ENCODE measurements around the gene DCTN2. TPM values are rescaled to one million over a fixed set of nuclear protein-coding genes. Genes with fewer than 3 reads are reported as not detected.
"Not testable (repeated sequence)": the region's sequence is repeated elsewhere in the genome, so short reads cannot be mapped to it uniquely, and the experiment has no call there.

DCTN2 gene
- total RNA-seq, 1 experiment from 2014 or later, result 93.8 TPM

DNA sequence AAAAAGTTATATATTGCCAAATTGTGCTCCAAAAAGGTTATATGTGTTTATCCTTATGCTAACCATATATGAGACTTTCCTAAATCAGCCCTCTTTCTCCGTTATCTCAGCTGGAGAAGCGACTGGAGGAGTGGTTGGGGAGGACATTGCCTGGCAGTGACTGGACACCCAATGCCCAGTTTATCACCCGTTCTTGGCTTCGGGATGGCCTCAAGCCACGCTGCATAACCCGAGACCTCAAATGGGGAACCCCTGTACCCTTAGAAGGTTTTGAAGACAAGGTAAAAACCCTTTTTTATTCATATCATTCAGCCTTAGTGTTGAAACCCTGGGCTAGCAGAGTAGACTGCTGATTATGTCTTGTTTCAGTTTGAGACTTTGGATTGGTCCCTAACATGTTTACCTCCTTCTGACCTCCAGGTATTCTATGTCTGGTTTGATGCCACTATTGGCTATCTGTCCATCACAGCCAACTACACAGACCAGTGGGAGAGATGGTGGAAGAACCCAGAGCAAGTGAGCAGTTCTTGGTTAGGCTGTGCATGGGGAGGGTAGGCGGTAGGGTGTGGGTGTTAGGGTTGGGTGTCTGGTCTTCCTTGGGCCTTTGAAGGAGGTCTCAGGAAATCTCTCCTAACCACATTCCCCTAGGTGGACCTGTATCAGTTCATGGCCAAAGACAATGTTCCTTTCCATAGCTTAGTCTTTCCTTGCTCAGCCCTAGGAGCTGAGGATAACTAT lies 35.2 kb downstream of the DCTN2 start:
- in situ Hi-C loops (cut with HindIII; ENCODE audit: low pct_unique_long_range_greater_than_20kb, low sequenced_read_pairs), result no loop called here
- no peak for DNase-seq (ENCODE audit: low read depth, low spot score)

DNA sequence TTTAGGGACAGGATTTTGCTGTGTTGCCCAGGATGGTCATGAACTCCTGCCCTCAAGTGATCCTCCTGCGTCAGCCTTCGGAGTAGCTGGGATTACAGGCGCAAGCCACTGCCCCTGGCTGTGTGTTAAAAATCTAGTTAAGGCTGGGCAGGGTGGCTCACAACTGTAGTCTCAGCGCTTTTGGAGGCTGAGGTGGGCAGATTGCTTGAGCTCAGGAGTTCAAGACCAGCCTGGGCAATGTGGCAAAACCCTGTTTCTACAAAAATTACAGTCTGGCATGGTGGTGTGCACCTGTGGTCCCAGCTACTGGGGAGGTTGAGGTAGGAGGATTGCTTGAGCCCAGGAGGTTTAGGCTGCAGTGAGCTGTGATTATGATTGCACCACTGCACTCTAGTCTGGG lies 35.8 kb downstream of the DCTN2 start:
- no peak for DNase-seq (ENCODE audit: low read depth, low spot score)
- in situ Hi-C loops (cut with HindIII; ENCODE audit: low pct_unique_long_range_greater_than_20kb, low sequenced_read_pairs), result no loop called here

DNA sequence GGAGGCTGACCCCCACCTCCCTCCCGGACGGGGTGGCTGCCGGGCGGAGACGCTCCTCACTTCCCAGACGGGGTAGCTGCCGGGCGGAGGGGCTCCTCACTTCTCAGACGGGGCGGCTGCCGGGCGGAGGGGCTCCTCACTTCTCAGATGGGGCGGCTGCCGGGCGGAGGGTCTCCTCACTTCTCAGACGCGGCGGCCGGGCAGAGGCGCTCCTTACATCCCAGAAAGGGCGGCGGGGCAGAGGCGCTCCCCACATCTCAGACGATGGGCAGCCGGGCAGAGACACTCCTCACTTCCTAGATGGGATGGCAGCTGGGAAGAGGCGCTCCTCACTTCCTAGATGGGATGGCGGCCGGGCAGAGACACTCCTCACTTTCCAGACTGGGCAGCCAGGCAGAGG lies 39.2 kb downstream of the DCTN2 start:
- in situ Hi-C loops (cut with HindIII; ENCODE audit: low pct_unique_long_range_greater_than_20kb, low sequenced_read_pairs), result not testable (repeated sequence)

DNA sequence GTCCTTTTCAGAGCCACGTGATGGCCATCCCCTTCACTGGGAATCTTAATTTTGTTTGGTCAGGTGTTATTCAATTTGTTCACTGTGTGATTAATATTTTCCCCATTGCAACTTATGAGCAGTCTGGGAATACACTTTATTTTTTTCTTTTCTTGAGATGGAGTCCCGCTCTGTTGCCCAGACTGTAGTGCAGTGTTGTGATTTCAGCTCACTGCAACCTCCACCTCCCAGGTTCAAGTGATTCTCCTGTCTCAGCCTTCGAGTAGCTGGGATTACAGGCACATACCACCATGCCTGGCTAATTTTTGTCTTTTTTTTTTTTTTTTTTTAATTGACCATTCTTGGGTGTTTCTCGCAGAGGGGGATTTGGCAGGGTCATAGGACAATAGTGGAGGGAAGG lies 40.5 kb downstream of the DCTN2 start:
- DNase-seq (ENCODE audit: low read depth, low spot score); in situ Hi-C loops (cut with HindIII; ENCODE audit: low pct_unique_long_range_greater_than_20kb, low sequenced_read_pairs): not testable (repeated sequence)

More for the DNA sequence above, 39.2 kb downstream of the DCTN2 start:
- not testable (repeated sequence) for DNase-seq (ENCODE audit: low read depth, low spot score)

DNA sequence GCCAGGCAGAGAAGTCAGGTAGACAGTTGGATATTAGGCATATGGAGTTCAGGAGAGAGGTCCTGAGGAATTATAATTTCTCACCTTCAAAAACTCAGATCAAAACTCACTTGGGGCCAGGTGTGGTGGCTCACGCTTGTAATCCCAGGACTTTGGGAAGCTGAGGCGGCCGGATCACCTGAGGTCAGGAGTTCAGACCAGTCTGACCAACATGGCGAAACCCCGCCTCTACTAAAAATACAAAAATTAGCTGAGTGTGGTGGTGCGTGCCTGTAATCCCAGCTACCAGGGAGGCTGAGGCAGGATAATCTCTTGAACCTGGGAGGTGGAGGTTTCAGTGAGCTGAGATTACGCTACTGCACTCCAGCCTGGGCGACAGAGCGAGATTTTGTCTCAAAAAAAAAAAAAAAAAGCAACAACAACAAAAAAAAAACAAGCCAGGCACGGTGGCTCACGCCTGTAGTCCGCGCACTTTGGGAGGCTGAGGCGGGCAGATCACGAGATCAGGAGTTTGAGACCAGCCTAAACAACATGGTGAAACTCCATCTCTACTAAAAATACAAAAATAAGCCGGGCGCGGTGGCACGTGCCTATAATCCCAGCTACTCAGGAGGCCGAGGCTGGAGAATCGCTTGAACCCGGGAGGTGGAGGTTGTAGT lies 44.6 kb downstream of the DCTN2 start:
- DNase-seq (ENCODE audit: low read depth, low spot score); in situ Hi-C loops (cut with HindIII; ENCODE audit: low pct_unique_long_range_greater_than_20kb, low sequenced_read_pairs): not testable (repeated sequence)

DNA sequence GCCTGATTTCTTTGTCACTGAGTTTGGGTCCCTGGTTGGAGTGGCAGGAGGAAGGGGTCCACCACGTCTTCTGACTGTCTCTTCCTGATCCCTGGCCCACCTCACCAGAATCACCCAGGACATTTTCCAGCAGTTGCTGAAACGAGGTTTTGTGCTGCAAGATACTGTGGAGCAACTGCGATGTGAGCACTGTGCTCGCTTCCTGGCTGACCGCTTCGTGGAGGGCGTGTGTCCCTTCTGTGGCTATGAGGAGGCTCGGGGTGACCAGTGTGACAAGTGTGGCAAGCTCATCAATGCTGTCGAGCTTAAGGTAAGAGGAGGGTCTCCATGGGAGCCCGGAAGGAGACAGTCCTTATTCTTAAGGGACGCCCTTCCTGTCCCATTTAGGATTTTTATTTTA lies 46.8 kb downstream of the DCTN2 start:
- DNase-seq (ENCODE audit: low read depth, low spot score), result no peak
- in situ Hi-C loops (cut with HindIII; ENCODE audit: low pct_unique_long_range_greater_than_20kb, low sequenced_read_pairs), result no loop called here

DNA sequence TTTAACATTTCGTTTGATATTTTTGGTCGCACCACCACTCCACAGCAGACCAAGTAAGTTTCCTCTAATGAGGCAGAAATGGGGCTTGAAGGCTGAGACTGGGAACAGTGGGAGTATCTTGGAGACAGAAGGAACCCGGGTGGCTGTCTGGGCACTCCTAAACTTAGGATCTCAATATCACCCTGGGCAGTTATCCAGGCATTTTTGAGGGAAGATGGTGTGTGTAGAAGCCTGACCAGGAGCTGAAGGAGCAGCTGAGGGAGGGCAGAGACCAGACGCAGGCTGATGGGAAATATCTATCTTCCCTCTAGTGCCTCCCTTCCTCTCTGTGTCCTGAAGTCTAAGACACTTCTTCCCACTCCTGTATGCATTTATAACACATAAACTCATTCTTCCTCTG lies 48.4 kb downstream of the DCTN2 start:
- DNase-seq (ENCODE audit: low read depth, low spot score), result no peak
- in situ Hi-C loops (cut with HindIII; ENCODE audit: low pct_unique_long_range_greater_than_20kb, low sequenced_read_pairs), result no loop called here

DNA sequence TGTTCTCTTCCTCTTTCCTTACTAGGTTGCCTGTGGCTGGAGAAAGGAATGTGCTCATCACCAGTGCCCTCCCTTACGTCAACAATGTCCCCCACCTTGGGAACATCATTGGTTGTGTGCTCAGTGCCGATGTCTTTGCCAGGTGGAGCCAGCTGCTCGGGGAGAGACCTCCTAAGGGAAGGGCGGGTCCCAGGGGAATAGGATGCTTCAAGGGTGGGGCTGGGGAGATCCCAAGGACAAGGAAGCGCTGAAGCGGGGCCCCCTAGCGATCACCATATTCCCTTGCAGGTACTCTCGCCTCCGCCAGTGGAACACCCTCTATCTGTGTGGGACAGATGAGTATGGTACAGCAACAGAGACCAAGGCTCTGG lies 48.9 kb downstream of the DCTN2 start:
- peak; percentile 51 for DNase-seq (ENCODE audit: low read depth, low spot score)
- in situ Hi-C loops (cut with HindIII; ENCODE audit: low pct_unique_long_range_greater_than_20kb, low sequenced_read_pairs), result no loop called here

DNA sequence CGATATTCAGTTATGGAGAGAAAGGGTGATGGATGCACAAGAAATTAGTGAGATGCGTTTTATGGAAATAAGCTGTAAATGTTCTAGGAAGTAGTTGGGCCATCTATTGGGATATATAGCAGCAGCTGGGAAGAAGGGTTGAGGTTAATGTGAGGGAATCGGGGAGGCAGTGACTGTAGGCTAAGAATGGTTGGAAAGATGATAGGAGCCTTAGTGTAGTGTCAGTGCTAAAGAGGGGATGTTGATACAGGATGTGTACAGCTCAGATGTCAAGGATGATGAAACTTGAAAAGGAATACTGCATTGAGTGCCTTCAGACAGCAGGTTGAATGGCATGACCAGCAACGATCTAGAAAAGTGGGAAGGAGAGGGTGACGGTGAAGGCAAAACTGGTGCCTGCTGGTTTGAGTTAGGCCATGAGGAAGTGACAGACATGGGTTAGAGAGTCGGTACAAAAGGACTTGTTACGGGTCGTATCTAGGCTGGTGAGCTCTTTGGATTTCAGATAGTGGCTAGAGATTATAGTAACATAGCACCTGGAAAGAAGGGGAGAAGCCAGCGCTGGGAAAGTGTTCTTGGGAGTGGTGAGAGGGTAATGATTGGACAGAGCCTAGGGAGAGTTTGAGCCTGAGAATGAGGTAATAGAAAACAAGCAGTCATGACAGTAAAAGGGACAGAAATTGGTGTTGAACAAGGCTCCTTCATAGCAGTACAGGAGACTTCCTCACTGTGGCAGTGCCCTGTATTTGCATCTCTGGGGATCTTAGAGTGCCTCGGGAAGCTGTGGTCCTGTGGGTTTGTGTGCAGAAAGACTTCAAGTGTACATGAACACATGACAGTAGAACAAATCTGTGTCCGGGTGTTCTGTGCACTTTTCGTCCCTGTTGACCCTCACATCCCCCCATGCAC lies 49.5 kb downstream of the DCTN2 start:
- no peak for DNase-seq (ENCODE audit: low read depth, low spot score)
- in situ Hi-C loops (cut with HindIII; ENCODE audit: low pct_unique_long_range_greater_than_20kb, low sequenced_read_pairs), result no loop called here

DNA sequence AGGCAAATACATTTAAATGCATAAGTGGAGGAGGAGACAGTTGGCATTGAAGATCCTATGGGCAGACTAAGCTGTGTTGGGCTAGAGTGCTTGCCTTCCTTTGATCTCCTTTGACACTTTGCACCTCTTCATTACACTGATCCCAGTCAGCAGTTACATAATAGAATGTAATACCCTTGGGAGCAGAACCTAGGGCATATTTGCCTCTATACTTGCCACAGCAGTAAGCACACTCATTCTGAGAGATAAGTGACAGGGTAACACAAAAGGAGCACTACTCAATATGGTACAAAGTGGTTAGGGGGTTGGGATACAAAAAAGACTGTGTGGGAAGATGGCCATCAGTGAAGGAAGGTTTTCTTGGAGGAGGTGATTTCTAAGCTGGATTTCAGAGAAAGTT lies 50.2 kb downstream of the DCTN2 start:
- in situ Hi-C loops (cut with HindIII; ENCODE audit: low pct_unique_long_range_greater_than_20kb, low sequenced_read_pairs), result no loop called here
- no peak for DNase-seq (ENCODE audit: low read depth, low spot score)

DNA sequence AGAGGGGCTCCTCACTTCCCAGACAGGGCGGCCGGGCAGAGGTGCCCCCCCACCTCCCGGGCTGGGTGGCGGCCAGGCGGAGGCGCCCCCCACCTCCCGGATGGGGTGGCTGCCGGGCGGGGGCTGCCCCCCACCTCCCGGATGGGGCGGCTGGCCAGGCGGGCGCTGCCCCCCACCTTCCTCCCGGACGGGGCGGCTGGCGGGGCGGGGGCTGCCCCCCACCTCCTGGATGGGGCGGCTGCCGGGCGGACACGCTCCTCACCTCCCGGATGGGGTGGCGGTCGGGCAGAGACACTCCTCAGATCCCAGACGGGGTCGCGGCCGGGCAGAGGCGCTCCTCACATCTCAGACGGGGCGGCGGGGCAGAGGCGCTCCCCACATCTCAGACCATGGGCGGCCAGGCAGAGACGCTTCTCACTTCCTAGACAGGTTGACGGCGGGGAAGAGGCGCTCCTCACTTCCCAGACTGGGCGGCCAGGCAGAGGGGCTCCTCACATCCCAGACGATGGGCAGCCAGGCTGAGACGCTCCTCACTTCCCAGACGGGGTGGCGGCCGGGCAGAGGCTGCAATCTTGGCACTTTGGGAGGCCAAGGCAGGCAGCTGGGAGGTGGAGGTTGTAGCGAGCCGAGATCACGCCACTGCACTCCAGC lies 51.8 kb downstream of the DCTN2 start:
- DNase-seq (ENCODE audit: low read depth, low spot score); in situ Hi-C loops (cut with HindIII; ENCODE audit: low pct_unique_long_range_greater_than_20kb, low sequenced_read_pairs): not testable (repeated sequence)

DNA sequence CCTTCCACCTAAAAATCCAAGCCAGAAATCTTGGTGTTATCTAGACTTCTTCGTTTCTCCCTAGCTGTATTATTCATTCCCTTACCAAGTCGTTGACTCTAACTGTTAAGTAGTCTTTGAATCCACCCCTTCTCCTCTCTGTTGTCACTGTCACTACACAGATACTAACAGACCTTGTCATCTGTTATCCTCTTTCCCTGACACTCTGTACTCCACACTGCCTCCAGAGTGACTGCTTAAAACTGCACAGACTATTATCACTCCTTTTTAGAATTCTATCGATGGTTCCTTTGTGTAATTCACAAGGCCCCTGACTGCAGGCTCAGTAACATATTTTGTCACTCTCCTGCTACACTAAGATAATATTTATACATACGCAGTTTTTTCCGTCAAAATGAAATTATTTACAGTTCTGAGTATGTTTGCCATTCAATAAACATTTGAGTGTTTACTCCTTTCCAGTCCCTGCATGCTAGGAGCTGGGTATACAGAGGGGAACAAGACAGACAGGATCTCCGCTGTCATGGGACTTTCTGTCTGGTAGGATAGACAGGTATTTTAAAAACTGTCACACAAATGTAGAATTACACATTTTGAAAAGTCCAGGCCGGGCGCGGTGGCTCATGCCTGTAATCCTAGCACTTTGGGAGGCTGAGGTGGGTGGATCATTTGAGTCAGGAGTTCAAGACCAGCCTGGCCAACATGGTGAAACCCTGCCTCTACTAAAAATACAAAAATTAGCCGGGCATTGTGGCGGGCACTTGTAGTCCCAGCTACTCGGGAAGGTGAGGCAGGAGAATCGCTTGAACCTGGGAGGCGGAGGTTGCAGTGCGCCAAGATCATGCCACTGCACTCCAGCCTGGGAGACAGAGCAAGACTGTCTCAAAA lies 55.4 kb downstream of the DCTN2 start:
- DNase-seq (ENCODE audit: low read depth, low spot score), result peak; percentile 50
- in situ Hi-C loops (cut with HindIII; ENCODE audit: low pct_unique_long_range_greater_than_20kb, low sequenced_read_pairs), result no loop called here

DNA sequence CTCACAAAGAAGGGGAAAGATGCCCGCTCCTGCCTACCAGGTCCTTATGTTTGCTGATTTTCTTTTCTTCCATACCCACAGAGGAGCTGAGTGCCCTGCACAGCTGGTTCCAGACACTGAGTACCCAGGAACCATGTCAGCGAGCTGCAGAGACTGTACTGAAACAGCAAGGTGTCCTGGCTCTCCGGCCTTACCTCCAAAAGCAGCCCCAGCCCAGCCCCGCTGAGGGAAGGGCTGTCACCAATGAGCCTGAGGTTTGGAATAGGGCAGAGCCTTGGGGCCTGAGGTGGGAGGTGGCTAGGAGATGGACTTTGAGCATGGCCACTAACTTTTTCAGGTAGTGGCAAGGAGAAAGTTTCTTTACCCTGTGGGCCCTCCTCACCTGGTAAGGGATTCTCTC lies 56.9 kb downstream of the DCTN2 start:
- in situ Hi-C loops (cut with HindIII; ENCODE audit: low pct_unique_long_range_greater_than_20kb, low sequenced_read_pairs), result no loop called here
- DNase-seq (ENCODE audit: low read depth, low spot score), result no peak

DNA sequence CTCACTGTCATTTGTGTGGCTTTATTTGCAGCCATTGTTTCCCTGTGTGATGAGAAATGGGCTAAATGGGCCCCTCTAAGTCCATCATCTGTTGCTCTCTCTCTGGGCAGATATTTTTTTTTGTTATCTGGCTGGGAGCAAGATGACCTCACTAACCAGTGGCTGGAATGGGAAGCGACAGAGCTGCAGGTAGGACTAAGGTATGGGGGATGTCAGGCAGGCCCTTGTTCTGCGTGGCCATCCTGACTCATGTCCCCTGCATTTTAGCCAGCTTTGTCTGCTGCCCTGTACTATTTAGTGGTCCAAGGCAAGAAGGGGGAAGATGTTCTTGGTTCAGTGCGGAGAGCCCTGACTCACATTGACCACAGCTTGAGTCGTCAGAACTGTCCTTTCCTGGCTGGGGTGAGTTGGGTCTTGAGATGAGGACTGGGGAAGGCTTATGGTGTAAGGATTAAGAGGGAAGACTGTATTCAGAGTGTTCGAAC lies 57.8 kb downstream of the DCTN2 start:
- in situ Hi-C loops (cut with HindIII; ENCODE audit: low pct_unique_long_range_greater_than_20kb, low sequenced_read_pairs), result no loop called here

DNA sequence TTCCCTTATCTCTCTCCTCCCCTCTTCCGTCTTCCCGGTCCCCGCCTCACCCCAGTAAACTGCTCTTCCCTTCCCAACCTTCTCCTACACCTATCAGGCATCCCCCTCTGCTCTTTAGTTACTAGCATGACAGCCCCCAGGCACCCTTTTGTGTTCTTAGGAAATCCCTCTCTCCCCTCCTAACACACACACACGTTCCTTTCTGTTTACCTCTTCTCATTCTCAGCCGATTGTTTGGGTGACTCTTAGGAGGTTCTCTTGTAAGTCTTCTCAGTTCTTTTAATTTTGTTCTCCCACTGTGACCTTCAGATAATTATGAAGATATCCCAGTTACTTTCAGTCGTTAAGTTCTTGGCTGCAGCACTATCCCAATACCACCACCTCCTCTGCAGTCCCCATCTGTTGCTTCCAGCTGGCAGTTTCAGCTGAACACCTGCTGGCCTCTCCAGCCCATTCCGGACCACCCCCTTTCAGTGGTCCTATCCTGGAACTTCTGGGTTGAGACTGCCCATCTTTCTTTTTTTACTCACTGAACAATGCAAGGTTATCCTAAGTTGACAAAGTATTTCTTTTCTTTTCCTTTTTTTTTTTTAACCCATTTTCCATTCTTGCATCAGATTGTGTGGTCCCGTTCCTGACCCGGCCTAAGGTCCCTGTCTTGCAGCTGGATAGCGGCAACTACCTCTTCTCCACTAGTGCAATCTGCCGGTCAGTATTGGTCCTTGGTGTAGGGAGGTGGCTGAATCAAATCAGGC lies 58.4 kb downstream of the DCTN2 start:
- in situ Hi-C loops (cut with HindIII; ENCODE audit: low pct_unique_long_range_greater_than_20kb, low sequenced_read_pairs), result no loop called here

More for the DNA sequence above, 57.8 kb downstream of the DCTN2 start:
- no peak for DNase-seq (ENCODE audit: low read depth, low spot score)

More for the DNA sequence above, 58.4 kb downstream of the DCTN2 start:
- DNase-seq (ENCODE audit: low read depth, low spot score), result no peak
